RWPE1 (cell line): ENCODE results near the gene SERGEF.
"Not testable (repeated sequence)": the region's sequence is repeated elsewhere in the genome, so short reads cannot be mapped to it uniquely, and the experiment has no call there.

Experiments used
- CTCF ChIA-PET: fragments of 350-600 bp; sonication (Branson Sonifier 250); formaldehyde crosslinking; extraction: SDS; loops from one replicate; lab custom pipeline; 2021; lab: Yijun Ruan, JAX
- POLR2A ChIA-PET: fragments of 400-600 bp; formaldehyde crosslinking; extraction: SDS; loops from one replicate; lab custom pipeline; 2020; ENCODE audit warnings: antibody characterized with exemption; ENCODE audit not compliant: low non-redundant PET; lab: Yijun Ruan, JAX
- DNase-seq: peaks from one replicate; pipeline ENCODE4 v3.0.0; 2012; ENCODE audit warnings: low spot score
- H3K27ac ChIP-seq: fragments of 450-650 bp; 2 replicates; pipeline ENCODE4 v1.5.1; 2017
- TF ChIP-seq, protein P1 (sequence below): fragments of 450-650 bp; conservative IDR thresholded peaks from 2 replicates; pipeline ENCODE4 v1.5.1; 2017; ENCODE audit warnings: low read depth, mild to moderate bottlenecking

The SERGEF gene

GRCh38 chr11:17876827-17877226 is 136.0 kb downstream of the SERGEF start:
- POLR2A ChIA-PET = no interaction called here
- TF ChIP-seq, protein P1, sequence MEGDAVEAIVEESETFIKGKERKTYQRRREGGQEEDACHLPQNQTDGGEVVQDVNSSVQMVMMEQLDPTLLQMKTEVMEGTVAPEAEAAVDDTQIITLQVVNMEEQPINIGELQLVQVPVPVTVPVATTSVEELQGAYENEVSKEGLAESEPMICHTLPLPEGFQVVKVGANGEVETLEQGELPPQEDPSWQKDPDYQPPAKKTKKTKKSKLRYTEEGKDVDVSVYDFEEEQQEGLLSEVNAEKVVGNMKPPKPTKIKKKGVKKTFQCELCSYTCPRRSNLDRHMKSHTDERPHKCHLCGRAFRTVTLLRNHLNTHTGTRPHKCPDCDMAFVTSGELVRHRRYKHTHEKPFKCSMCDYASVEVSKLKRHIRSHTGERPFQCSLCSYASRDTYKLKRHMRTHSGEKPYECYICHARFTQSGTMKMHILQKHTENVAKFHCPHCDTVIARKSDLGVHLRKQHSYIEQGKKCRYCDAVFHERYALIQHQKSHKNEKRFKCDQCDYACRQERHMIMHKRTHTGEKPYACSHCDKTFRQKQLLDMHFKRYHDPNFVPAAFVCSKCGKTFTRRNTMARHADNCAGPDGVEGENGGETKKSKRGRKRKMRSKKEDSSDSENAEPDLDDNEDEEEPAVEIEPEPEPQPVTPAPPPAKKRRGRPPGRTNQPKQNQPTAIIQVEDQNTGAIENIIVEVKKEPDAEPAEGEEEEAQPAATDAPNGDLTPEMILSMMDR = no peak
- CTCF ChIA-PET = interaction anchor here (0.5 to 1.2 kb wide), 2 partner anchors 11 to 91 kb away, joined by 3 to 4 read pairs; no protein-coding TSS in a partner anchor
- H3K27ac ChIP-seq = no peak overlapping the region
- no peak for DNase-seq

- ChIA-PET CTCF (interaction anchor here (1.2 to 1.3 kb wide), 2 partner anchors 10 to 13 kb away, joined by 3 to 4 read pairs; no protein-coding TSS in a partner anchor), POLR2A (no interaction called here)
- DNase-seq = no peak
- TF ChIP-seq, protein P1 = no peak
- no peak overlapping the region for H3K27ac ChIP-seq
Observed at GRCh38 chr11:17875891-17876290, 137.0 kb downstream of the SERGEF start.

DNA sequence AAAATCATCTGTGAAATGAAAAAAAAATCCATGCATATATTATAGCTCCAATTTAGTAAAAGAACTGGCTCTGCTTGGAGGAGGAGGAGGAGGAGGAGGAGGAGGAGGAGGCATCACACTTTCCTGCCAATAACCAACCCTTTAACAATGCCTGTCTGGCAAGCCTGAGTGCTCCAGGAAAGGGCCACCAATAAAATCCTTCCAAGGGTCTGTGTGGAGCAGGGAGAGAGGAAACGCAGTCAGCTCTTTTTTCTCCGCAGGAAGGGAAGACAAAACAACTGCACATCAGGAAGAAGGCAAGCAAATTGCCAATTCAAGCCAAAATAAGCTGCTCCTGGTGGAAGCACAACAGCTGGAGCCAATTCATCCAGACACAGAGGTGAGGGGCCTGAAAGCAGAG is 139.3 kb downstream of the SERGEF start:
- DNase-seq = no peak
- CTCF ChIA-PET = interaction anchor here (0.7 to 1.1 kb wide), 2 partner anchors 12 to 17 kb away, joined by 3 read pairs; no protein-coding TSS in a partner anchor
- POLR2A ChIA-PET = no interaction called here
- H3K27ac ChIP-seq = no peak overlapping the region
- TF ChIP-seq, protein P1 = no peak

DNA sequence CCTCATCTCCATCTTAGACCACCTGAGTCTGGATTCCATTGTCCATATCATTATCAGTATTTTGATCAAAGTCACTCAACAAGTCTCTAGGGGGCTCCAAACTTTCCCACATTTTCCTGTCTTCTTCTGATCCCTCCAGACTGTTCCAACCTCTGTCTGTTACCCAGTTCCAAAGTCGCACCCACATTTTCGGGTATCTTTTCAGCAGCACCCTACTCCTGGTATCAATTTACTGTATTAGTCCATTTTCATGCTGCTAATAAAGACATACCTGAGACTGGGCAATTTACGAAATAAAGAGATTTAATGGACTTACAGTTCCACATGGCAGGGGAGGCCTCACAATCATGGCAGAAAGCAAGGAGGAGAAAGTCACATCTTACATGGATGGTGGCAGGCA is 144.4 kb downstream of the SERGEF start:
- DNase-seq, CTCF ChIA-PET, H3K27ac ChIP-seq, POLR2A ChIA-PET: not testable (repeated sequence)

DNA sequence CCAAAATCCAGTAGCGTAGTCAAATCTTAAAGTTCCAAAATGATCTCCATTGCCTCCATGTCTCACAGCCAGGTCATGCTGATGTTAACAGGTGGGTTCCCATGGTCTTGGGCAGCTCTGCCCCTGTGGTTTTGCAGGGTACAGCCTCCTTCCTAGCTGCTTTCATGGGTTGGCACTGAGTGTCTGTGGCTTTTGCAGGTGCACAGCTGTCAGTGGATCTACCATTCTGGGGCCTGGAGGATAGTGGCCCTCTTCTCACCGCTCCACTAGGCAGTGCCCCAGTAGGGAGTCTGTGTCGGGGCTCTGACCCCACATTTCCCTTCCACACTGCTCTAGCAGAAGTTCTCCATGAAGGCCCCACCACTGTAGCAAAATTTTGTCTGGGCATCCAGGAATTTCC is 145.5 kb downstream of the SERGEF start:
- no peak overlapping the region for H3K27ac ChIP-seq
- ChIA-PET CTCF (no interaction called here), POLR2A (no interaction called here)
- TF ChIP-seq, protein P1 = no peak
- no peak for DNase-seq

- TF ChIP-seq, protein P1 = no peak
- no peak for DNase-seq
- H3K27ac ChIP-seq = no peak overlapping the region
- CTCF ChIA-PET = interaction anchor here (0.6 to 1.4 kb wide), 6 partner anchors 10 to 135 kb away, joined by 3 to 6 read pairs (median 3); no protein-coding TSS in a partner anchor
- POLR2A ChIA-PET = no interaction called here
Observed at GRCh38 chr11:17865765-17866428, 146.9 kb downstream of the SERGEF start.

DNA sequence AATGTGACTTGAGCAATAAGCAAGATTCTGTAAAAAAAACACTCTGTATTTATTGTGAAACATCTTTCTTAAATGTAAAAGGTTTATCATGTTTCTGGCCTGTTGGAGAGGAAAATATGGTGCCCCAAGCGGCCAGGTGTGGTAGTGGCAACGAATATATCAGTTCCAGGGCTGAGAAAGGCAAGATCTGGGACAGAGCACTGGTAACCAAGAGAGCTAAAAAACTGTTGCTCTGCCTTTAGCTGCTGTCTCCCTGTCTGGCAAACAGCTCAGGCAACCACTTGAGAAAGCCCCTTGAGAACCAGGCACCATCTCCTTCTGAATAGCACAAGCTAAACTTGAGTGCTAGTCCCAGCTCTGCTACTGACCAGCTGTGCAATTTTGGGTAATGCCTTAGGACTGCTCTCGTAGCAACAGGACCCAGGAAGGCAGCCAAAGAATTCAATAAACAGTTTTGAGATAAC is 148.3 kb downstream of the SERGEF start:
- TF ChIP-seq, protein P1 = peak; percentile 75
- ChIA-PET CTCF (interaction anchor here (0.5 to 1.4 kb wide), 13 partner anchors 8 to 290 kb away, joined by 3 to 6 read pairs (median 4); no protein-coding TSS in a partner anchor), POLR2A (no interaction called here)
- no peak overlapping the region for H3K27ac ChIP-seq
- peak; percentile 20 for DNase-seq
